ENCODE measurements around the gene BRD3. TPM values are rescaled to one million over a fixed set of nuclear protein-coding genes. Genes with fewer than 3 reads are reported as not detected.
A peak's percentile ranks its signal among the peaks of the same experiment; 100 is the strongest.

Gene BRD3
- polyA plus RNA-seq, 2 of the 4 experiments (the other 2 are of a cell fraction), result 9.0 to 15.3 TPM

DNA sequence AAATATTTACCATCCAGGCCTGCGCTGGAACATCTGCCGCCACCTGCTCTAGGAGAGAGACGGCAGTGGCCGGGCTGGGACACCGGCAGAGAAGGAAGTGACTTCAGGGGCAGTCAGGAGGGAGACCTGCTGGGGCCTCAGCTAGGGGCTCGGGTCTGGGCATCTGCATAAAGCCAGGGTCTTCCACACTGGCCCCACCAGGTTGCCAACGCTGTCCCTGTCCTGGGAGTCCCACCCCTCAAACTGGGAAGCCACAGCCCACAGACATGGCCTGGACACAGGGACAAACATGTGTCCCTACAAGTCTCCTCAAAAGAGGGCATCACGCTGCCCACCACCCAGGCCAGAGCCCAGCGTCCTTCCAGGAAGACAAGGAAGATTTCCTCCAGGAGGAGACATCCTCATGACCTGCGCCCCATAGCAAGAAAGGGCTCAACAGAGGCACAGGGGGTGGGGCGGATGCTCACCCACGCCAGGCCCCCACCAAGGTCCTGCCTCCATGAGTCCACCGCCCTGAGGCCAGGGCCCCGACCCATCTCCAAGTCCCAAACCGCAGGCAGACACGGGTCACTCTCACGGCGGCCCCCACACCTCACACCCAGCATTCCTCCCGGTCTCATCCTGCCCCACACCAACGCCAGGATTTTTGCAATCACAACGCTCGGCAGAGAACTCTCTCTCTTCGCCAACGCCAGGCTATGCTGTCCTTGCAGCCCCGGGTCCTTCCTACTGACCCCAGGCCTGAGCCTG is 84.7 kb downstream of the BRD3 start:
- CTCF ChIA-PET, result interaction anchor here (1.4 kb wide), 1 partner anchor 190 kb away, joined by 3 read pairs; no protein-coding TSS in a partner anchor

DNA sequence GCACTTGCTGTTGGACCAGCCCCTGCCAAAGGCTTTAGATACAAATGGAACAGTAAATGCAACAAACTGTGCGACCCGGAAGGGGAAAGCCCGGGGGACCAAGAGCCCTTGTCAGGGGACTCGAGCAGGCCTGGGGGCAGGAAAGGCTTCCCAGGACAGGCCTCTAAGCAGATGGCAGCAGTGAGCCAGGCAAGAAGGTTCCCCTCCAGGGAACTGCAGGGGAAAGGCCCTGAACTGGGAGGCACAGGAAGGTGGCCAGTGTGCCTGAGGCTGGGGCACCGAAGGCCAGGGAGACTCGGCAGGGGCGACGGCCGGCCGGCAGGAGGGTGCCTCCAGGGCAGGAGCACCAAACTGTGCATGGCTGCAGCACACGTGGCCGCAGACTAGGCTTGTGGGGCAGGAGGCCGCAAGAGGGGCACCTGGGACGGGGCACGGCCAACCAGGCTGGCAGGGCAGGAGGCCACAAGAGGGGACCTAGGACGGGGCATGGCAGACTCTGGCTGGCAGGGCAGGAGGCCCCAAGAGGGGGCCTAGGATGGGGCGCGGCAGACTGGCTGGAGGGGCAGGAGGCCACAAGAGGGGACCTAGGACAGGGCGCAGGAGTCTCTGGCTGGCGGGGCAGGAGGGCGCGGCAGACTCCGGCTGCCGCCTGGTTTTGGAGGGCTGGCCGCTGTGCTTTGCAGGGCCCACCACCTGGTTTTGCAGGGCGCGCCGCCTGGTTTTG is 85.7 kb downstream of the BRD3 start:
- 90% methylated on average over 25 of the region's 28 CpGs for WGBS (ENCODE audit: missing lambda C conversion rate)
- Histone ChIP-seq H3K27ac (no peak overlapping the region), H3K4me2 (no peak overlapping the region), H3K9me3 (no peaks in the 10 kb centered on the region), H3K4me3 (no peak overlapping the region), H3K4me1 (0 out of 3 replicates have a peak, but pooled peaks cover 3% of the 10 kb centered on the region)
- ChIA-PET POLR2A (no interaction called here), CTCF (interaction anchor here (0.7 to 7.1 kb wide), 4 partner anchors 12 to 189 kb away, joined by 3 to 48 read pairs (median 3); no protein-coding TSS in a partner anchor)
- DNase-seq (ENCODE audit: low read depth in 1 of 2, low spot score in 1 of 2), result no peak
- no peak for TF ChIP-seq CBX2 (IDR thresholded peaks at IDR 0.05; ENCODE audit: borderline replicate concordance, low read depth)
- ATAC-seq, result peak in 1 of 2 experiments; percentile 6; a peak in 1 of 6 replicates
- FAIRE-seq, result no peak

More for the DNA sequence above, 84.7 kb downstream of the BRD3 start:
- POLR2A ChIA-PET, result no interaction called here
- H3K4me1 ChIP-seq, result 0 out of 3 replicates have a peak, but pooled peaks cover 4% of the 10 kb centered on the region
- H3K27ac ChIP-seq, result no peak overlapping the region
- DNase-seq (ENCODE audit: low read depth in 1 of 2, low spot score in 1 of 2), result no peak
- TF ChIP-seq, protein P1, sequence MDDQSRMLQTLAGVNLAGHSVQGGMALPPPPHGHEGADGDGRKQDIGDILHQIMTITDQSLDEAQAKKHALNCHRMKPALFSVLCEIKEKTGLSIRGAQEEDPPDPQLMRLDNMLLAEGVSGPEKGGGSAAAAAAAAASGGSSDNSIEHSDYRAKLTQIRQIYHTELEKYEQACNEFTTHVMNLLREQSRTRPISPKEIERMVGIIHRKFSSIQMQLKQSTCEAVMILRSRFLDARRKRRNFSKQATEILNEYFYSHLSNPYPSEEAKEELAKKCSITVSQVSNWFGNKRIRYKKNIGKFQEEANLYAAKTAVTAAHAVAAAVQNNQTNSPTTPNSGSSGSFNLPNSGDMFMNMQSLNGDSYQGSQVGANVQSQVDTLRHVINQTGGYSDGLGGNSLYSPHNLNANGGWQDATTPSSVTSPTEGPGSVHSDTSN (IDR thresholded peaks at IDR 0.05), result no peak
- TF ChIP-seq JUNB (IDR thresholded peaks at IDR 0.05), result no peak
- no peak for TF ChIP-seq HEYL (CRISPR knock-in tag; IDR thresholded peaks at IDR 0.05)
- no peak for TF ChIP-seq TP53 (CRISPR knock-in tag; IDR thresholded peaks at IDR 0.05)
- TF ChIP-seq, protein P2, sequence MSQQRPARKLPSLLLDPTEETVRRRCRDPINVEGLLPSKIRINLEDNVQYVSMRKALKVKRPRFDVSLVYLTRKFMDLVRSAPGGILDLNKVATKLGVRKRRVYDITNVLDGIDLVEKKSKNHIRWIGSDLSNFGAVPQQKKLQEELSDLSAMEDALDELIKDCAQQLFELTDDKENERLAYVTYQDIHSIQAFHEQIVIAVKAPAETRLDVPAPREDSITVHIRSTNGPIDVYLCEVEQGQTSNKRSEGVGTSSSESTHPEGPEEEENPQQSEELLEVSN (IDR thresholded peaks at IDR 0.05; ENCODE audit: borderline replicate concordance, low read depth), result no peak
- no peak for TF ChIP-seq ZSCAN20 (CRISPR knock-in tag; IDR thresholded peaks at IDR 0.05)
- no peak for TF ChIP-seq CEBPB (IDR thresholded peaks at IDR 0.05)
- no peak for TF ChIP-seq CHD4 (IDR thresholded peaks at IDR 0.05; ENCODE audit: borderline replicate concordance)
- no peak for TF ChIP-seq NFE2L2 (conservative IDR thresholded peaks at IDR 0.05; ENCODE audit: low read length)
- no peak for TF ChIP-seq CBX2 (IDR thresholded peaks at IDR 0.05; ENCODE audit: borderline replicate concordance, low read depth)
- TF ChIP-seq HOXA7 (CRISPR knock-in tag; IDR thresholded peaks at IDR 0.05), result no peak
- TF ChIP-seq, protein P3, sequence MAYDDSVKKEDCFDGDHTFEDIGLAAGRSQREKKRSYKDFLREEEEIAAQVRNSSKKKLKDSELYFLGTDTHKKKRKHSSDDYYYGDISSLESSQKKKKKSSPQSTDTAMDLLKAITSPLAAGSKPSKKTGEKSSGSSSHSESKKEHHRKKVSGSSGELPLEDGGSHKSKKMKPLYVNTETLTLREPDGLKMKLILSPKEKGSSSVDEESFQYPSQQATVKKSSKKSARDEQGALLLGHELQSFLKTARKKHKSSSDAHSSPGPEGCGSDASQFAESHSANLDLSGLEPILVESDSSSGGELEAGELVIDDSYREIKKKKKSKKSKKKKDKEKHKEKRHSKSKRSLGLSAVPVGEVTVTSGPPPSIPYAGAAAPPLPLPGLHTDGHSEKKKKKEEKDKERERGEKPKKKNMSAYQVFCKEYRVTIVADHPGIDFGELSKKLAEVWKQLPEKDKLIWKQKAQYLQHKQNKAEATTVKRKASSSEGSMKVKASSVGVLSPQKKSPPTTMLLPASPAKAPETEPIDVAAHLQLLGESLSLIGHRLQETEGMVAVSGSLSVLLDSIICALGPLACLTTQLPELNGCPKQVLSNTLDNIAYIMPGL (CRISPR knock-in tag; IDR thresholded peaks at IDR 0.05; ENCODE audit: borderline replicate concordance), result no peak
- no peak for TF ChIP-seq RCOR1 (IDR thresholded peaks at IDR 0.05; ENCODE audit: low read depth, low read length)
- no peak for TF ChIP-seq EHMT2 (IDR thresholded peaks at IDR 0.05; ENCODE audit: low read depth)
- no peak for TF ChIP-seq ZNF302 (CRISPR knock-in tag; IDR thresholded peaks at IDR 0.05)
- no peak for TF ChIP-seq HOXB13 (CRISPR knock-in tag; IDR thresholded peaks at IDR 0.05; ENCODE audit: low read depth)
- TF ChIP-seq RARB (CRISPR knock-in tag; IDR thresholded peaks at IDR 0.05), result no peak
- TF ChIP-seq BHLHE40 (IDR thresholded peaks at IDR 0.05; ENCODE audit: low read depth, low read length), result no peak
- no peaks in the 10 kb centered on the region for H3K9me3 ChIP-seq
- FAIRE-seq, result no peak
- ATAC-seq, result no peak
- WGBS (ENCODE audit: missing lambda C conversion rate), result 89% methylated on average over 24 of the region's 25 CpGs
- H3K4me3 ChIP-seq, result no peak overlapping the region
- no peak overlapping the region for H3K4me2 ChIP-seq

All from A549 (cell line).